SHP77 (cell line): ENCODE results near the gene CHTOP.

Source experiments
- DNase-seq, 2 experiments: peaks; one replicate each; lab custom pipeline; 2025; lab: John Stamatoyannopoulos, UW

CHTOP gene

GRCh38 chr1:153612755-153613331, 21.0 kb upstream of the CHTOP start, which contains the start of gene S100A16:
Gene S100A16, minus strand, starts transcription at chr1:153613137. Its CDS starts 4,986 bp downstream, at chr1:153608151.
- DNase-seq: no peak

GRCh38 chr1:153613406-153613805, 20.5 kb upstream of the CHTOP start:
- DNase-seq: no peak

- no peak for DNase-seq
Observed at GRCh38 chr1:153614189-153614900, 19.5 kb upstream of the CHTOP start.

GRCh38 chr1:153614906-153615305, 19.0 kb upstream of the CHTOP start:
- no peak for DNase-seq

GRCh38 chr1:153615406-153615805, 18.5 kb upstream of the CHTOP start:
- DNase-seq: no peak

- DNase-seq: no peak
Observed at GRCh38 chr1:153616144-153616916, 17.5 kb upstream of the CHTOP start, which contains the start of gene S100A14. Gene S100A14, minus strand, starts transcription at chr1:153616325. Its CDS starts 467 bp downstream, at chr1:153615858.

GRCh38 chr1:153616917-153617311, 17.0 kb upstream of the CHTOP start:
- no peak for DNase-seq

GRCh38 chr1:153617663-153618062, 16.2 kb upstream of the CHTOP start:
- peak; percentile 71 to 90 for DNase-seq

GRCh38 chr1:153619171-153619570, 14.7 kb upstream of the CHTOP start:
- no peak for DNase-seq

GRCh38 chr1:153623101-153623500, 10.8 kb upstream of the CHTOP start:
- no peak for DNase-seq

- DNase-seq: no peak
Observed at GRCh38 chr1:153624965-153625611, 8.8 kb upstream of the CHTOP start.

- no peak for DNase-seq
Observed at GRCh38 chr1:153626477-153626903, 7.4 kb upstream of the CHTOP start.

- peak; percentile 96 to 98 for DNase-seq
Observed at GRCh38 chr1:153626904-153627714, 6.8 kb upstream of the CHTOP start, which contains the start of gene S100A13. Gene S100A13, minus strand, starts transcription at chr1:153627505. Its CDS starts 1,033 bp downstream, at chr1:153626472.

- no peak for DNase-seq
Observed at GRCh38 chr1:153627715-153628626, 5.9 kb upstream of the CHTOP start, which contains the start of gene S100A1. Gene S100A1, plus strand, starts transcription at chr1:153628434. Its CDS starts 2,088 bp downstream, at chr1:153630522.

GRCh38 chr1:153628638-153629342, 5.1 kb upstream of the CHTOP start:
- DNase-seq: no peak

- DNase-seq: no peak
Observed at GRCh38 chr1:153629343-153629665, 4.6 kb upstream of the CHTOP start.

GRCh38 chr1:153629971-153630370, 3.9 kb upstream of the CHTOP start:
- no peak for DNase-seq

GRCh38 chr1:153630384-153630783, 3.5 kb upstream of the CHTOP start:
- DNase-seq: no peak
